HL-60 (cell line): Measurements from ENCODE around the gene SHISA3.

Experiments
- DNase-seq, 2 experiments: peaks; one replicate each; pipeline ENCODE4 v3.0.0-alpha.2; 2010 to 2020; ENCODE audit warnings: low read depth in 1 of 2, low spot score in 1 of 2
- H3K27ac ChIP-seq: fragments of 250-450 bp; sonication (Bioruptor Pico); replicated peaks from 2 replicates; pipeline ENCODE4 v1.5.1; 2020; ENCODE audit warnings: mild to moderate bottlenecking, moderate library complexity
- H3K27me3 ChIP-seq: fragments of 250-450 bp; sonication (Bioruptor Pico); 2 replicates; pipeline ENCODE4 v1.5.1; 2021; ENCODE audit warnings: mild to moderate bottlenecking, moderate library complexity; ENCODE audit not compliant: insufficient read depth, poor library complexity, severe bottlenecking
- H3K4me3 ChIP-seq: replicated peaks from 2 replicates; pipeline ENCODE4 v1.5.1; 2011; ENCODE audit warnings: mild to moderate bottlenecking, control low read depth, low read length; ENCODE audit not compliant: insufficient read depth
- CTCF ChIP-seq: IDR thresholded peaks from one replicate; pipeline ENCODE4 v1.5.1; 2011; ENCODE audit warnings: low read length, control low read depth, inconsistent platforms; ENCODE audit not compliant: insufficient read depth
- GABPA ChIP-seq: IDR thresholded peaks from 2 replicates; pipeline ENCODE4 v1.6.1; 2012; ENCODE audit warnings: low read depth
- POLR2AphosphoS5 ChIP-seq: IDR thresholded peaks from 2 replicates; pipeline ENCODE4 v1.6.1; 2012; ENCODE audit warnings: low read depth
- SPI1 ChIP-seq: IDR thresholded peaks from 2 replicates; pipeline ENCODE4 v1.6.1; 2012; ENCODE audit warnings: low read depth, mild to moderate bottlenecking, borderline replicate concordance
- TF ChIP-seq, protein P1 (sequence below): IDR thresholded peaks from 2 replicates; pipeline ENCODE4 v1.6.1; 2012; ENCODE audit warnings: low read depth; ENCODE audit not compliant: insufficient replicate concordance

Gene SHISA3

DNA sequence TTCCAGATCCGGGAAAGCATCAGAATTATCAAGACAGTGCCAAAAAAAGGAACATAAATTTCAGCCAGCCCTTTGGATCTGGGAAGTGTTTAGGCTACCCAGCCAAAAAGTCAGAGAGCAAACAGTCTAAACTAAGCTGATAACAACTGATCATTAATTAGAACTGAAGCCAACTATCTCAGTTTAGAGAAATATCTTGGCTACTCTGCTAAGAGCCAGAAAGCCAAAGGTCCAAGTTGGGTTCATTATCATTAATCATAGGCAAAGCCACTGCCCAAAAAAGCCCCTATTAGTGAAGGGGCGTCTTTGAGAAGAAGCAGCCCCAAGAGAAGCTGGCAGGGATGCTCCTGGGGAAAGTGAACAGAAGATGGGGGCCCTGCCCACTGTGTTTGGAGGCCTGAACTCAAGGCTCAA lies 37.0 kb upstream of the SHISA3 start:
- no peak for DNase-seq
- H3K4me3 ChIP-seq = no peak overlapping the region
- no peak overlapping the region for H3K27ac ChIP-seq
- TF ChIP-seq CTCF = no peak
- no peak for TF ChIP-seq SPI1
- TF ChIP-seq, protein P1, sequence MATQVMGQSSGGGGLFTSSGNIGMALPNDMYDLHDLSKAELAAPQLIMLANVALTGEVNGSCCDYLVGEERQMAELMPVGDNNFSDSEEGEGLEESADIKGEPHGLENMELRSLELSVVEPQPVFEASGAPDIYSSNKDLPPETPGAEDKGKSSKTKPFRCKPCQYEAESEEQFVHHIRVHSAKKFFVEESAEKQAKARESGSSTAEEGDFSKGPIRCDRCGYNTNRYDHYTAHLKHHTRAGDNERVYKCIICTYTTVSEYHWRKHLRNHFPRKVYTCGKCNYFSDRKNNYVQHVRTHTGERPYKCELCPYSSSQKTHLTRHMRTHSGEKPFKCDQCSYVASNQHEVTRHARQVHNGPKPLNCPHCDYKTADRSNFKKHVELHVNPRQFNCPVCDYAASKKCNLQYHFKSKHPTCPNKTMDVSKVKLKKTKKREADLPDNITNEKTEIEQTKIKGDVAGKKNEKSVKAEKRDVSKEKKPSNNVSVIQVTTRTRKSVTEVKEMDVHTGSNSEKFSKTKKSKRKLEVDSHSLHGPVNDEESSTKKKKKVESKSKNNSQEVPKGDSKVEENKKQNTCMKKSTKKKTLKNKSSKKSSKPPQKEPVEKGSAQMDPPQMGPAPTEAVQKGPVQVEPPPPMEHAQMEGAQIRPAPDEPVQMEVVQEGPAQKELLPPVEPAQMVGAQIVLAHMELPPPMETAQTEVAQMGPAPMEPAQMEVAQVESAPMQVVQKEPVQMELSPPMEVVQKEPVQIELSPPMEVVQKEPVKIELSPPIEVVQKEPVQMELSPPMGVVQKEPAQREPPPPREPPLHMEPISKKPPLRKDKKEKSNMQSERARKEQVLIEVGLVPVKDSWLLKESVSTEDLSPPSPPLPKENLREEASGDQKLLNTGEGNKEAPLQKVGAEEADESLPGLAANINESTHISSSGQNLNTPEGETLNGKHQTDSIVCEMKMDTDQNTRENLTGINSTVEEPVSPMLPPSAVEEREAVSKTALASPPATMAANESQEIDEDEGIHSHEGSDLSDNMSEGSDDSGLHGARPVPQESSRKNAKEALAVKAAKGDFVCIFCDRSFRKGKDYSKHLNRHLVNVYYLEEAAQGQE = no peak
- TF ChIP-seq GABPA = no peak
- no peak for TF ChIP-seq POLR2AphosphoS5
- H3K27me3 ChIP-seq = peaks cover 5% of the 10 kb centered on the region

- no peak for DNase-seq
- no peak overlapping the region for H3K27ac ChIP-seq
- no peak overlapping the region for H3K4me3 ChIP-seq
- peaks cover 5% of the 10 kb centered on the region for H3K27me3 ChIP-seq
- no peak for TF ChIP-seq GABPA
- TF ChIP-seq, protein P1 = no peak
- no peak for TF ChIP-seq POLR2AphosphoS5
- no peak for TF ChIP-seq CTCF
- TF ChIP-seq SPI1 = no peak
These were observed 35.8 kb upstream of the SHISA3 start for GRCh38 chr4:42361456-42361855.

DNA sequence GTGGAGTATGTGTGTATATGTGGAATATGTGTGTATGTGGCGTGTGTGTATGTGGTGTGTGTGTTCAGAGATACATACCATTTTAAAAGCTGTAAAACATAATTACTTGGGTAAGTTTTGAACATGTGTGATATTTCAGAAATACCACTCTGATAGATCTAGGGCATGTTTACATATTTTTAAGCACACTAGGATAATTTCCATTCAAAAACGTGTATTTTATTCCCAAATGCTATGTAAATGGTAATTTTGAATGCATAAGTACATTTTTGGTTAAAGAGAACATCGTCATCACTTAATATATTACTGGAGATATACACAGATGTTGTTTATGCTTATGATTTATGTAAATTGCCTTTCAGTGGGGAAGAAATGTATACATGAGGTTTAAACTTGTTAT lies 34.7 kb upstream of the SHISA3 start:
- no peak for DNase-seq

More for the DNA sequence above, 34.7 kb upstream of the SHISA3 start:
- Histone ChIP-seq H3K27me3 (peaks cover 5% of the 10 kb centered on the region), H3K4me3 (no peak overlapping the region), H3K27ac (no peak overlapping the region)
- no peak for TF ChIP-seq CTCF
- TF ChIP-seq POLR2AphosphoS5 = no peak
- TF ChIP-seq GABPA = no peak
- TF ChIP-seq SPI1 = no peak
- TF ChIP-seq, protein P1 = no peak
